Measurements from ENCODE around the gene OSBPL1A.
A peak's percentile ranks its signal among the peaks of the same experiment; 100 is the strongest.
"Not testable (repeated sequence)": the region's sequence is repeated elsewhere in the genome, so short reads cannot be mapped to it uniquely, and the experiment has no call there.

Gene OSBPL1A

DNA sequence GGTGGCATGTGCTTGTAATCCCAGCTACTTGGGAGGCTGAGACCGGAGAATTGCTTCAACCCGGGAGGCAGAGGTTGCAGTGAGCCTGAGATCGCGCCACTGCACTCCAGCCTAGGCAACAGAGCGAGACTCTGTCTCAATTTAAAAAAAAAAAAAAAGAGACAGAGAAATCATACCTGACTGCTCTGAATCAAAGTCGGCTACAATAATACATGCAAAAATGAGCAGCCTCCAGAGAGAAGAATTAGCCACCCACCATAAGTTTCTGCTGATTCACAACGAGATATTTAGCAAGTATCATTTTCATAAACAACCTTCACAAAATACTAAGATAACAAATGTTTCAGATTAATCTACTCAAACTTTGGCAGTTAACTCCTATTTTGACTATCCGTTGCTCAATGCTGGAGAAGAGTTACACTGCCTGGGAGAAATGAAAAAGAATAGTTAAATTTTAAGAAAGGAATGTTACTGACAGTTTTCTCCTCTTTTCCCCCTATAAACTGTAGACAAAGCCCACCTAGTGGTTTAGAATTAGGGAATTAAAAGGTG is 1.5 kb downstream of the OSBPL1A start:
- no peak for DNase-seq

DNA sequence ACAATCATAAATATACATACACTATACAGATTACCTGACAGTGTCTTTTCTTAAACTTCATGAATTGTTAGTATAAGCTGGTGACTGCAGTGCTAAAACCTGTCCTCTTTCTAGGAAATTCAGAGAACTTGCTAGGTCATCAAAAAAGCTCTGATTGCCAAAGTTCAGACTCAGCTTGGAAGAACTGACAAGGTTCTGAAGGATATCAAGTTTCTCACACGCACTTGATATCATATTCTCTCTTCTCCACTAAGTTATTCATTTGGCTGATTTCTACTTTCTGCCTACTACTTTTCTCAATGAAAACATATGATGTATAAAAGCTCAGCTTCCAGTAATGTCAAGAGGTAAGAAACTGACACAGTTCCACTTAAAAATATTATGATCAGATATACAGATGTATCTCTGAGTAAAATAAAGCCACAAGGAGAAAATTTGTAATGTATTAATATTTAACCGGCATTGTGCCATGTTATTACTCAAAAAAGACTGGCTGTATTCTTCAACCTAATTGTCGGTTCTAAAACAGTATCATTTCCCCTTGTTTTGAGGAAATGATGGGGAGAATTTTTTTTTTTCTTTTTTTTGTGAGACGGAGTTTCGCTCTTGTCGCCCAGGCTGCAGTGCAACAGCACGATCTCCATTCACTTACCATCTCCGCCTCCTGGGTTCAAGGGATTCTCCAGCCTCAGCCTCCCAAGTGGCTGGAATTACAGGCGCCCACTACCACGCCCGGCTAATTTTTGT is 2.4 kb downstream of the OSBPL1A start:
- no peak for DNase-seq

DNA sequence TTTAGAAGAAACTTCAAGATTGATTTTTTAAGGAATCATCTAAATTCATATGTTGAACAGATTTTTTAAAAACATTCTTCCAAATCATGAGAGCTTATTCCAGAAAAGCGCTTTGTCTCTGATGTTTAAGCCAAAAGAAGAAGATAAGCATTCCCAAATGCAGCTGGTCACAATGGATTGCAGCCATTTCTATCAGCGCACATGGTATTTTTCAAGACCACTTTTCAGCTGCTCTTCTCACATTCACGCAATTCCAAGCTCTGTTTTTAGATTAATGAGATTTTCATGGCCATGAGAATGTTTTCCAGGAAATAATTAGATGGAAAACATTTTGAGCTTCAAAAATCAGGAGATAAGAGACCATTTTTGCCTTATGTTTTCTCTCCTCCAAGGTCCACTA is 8.7 kb downstream of the OSBPL1A start:
- no peak for DNase-seq

DNA sequence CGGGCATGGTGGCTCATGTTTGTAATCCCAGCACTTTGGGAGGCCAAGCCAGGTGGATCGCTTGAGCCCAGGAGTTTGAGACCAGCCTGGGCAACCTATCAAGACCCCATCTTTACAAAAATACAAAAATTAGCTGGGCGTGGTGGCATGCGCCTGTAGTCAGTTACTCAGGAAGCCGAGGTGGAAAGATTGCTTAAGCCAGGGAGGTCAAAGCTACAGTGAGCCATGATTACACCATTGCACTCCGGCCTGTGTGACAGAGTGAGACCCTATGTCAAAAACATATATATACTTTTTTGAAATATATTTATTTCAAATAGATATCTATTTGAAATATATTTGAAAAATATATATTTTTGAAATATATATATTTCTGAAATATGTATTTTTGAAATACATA is 10.9 kb downstream of the OSBPL1A start:
- DNase-seq, result no peak

DNA sequence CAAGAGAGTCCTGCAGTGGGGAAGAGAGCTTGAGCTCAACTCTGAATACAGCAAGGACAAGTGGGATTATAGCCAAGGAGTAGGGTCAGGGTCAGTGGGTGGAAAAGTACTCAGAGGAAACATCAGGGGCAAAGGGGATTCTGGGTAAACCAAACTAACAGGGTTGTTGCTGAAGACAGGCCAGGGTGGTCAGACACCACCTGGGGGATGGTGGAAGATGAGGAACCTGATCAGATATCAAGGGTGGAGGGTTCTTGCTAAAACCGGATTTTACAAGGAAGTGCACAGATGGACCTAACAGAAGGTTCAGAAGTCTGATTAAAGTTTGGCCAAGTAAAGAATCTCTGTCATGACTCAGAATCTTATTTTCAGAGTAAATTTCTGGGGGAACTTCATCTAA is 16.5 kb downstream of the OSBPL1A start:
- no peak for DNase-seq

DNA sequence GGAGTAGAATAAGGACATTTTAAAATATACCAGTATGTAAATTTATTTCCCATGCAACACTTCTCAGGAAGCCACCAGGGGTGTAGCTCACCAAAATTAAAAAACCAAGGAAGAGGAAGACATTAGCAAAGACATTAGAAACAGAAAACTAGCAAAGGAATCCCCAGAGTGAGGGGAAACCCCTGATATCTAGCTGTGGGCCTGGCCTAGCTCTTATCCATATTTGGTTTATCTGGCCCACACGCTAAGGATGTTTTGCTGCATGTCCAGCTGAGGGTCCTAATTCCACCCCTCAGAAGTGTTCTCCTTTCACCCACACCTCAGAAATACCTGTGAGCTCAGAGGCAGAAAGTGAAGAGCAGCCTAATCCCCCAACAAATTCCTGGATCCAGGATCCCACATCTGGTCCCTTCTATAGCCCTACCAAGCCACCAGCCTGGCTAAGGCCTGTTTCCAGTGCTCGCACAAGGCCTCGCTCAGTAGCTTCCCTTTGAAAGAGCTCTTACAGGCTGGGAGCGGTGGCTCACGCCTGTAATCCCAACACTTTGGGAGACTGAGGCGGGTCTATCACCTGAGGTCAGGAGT is 17.4 kb downstream of the OSBPL1A start:
- no peak for DNase-seq

DNA sequence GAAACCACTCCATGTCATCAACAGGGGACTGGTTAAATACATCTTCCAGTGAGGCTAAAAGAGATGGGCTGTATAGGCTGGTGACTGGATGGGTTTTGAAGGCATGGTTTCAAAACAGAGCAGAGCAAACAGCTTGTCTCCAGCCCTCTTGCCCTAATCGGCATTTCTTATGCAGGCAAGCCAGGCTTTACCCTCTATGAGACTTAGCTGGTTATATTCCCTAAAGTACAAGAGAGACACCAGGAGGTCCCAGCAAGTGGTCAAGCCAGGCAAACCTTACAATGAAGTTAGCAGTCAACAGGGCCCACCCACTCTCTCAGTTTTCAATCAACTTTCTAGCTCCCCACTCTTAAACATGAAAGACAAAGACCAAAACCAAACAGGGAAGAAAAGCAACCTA is 19.0 kb downstream of the OSBPL1A start:
- no peak for DNase-seq

DNA sequence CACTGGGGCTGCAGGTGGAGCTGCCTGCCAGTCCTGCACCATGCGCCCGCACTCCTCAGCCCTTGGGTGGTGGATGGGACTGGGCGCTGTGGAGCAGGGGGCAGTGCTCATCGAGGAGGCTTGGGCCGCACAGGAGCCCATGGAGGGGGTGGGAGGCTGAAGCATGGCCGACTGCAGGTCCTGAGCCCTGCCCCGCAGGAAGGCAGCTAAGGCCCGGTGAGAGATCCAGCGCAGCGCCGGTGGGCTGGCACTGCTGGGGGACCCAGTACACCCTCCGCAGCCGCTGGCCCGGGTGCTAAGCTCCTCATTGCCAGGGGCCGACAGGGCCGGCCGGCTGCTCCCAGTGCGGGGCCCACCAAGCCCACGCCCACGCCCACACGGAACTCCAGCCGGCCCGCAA is 21.1 kb downstream of the OSBPL1A start:
- DNase-seq, result not testable (repeated sequence)

DNA sequence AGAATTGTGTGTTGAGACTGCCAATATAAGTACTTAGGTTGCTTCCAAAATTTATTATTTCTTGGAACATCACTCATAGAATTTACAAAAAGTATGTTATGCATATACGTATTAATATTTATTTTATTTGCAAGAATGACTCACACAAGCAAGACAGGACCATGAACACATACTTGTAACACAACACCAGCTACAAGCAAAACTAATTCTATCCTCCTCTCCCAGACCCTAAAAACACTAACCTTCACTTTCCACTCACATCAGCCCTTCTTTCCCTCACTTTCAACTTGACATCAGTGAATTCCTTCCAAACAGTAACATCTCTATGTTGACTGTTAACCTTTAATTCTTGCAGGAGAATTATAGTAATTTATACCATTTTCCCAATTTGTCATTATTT is 24.3 kb downstream of the OSBPL1A start:
- no peak for DNase-seq

DNA sequence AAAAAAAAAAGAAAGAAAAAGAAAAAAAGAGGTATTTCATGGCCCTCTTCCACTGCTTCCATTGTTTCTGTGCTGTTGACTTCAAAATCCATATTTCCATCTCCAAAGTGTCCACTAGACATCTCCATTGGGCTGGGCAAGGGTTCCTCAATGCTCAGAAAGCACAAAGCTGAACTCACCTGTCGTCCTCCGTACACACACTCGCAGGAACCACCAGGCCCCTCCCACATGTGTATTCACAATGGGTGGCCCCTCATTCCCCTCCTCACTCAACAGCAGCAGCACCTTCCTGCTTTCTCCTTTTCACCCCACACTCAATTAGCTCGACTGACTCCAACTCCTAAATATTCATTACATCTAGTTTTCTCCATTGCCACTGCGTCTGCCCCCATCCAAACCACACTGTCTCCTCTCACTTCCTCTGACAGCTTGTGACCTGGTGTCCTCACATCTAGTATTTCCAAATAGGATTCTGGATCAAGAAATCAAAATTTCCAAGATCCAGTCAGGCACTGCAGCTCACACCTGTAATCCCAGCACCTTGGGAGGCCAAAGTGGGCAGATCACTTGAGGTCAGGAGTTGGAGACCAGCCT is 25.2 kb downstream of the OSBPL1A start:
- no peak for DNase-seq

DNA sequence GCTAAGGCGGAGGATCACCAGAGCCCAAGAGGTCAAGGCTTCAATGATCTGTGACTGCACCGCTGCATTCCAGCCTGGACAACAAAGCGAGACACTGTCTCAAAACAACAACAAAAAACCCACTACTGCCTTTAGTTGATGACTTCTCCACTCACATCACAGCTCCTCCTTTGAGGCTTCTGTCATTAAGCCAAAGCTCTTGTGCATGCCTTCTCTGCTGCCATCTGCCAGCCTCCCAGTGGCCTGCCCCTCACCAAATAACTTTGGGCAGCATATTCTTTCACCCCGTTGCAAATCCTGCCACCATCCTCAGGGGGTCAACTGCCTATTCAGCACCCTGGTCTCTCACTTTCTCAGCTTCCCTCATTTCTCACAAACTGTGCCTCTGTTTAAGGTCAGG is 27.5 kb downstream of the OSBPL1A start:
- no peak for DNase-seq

DNA sequence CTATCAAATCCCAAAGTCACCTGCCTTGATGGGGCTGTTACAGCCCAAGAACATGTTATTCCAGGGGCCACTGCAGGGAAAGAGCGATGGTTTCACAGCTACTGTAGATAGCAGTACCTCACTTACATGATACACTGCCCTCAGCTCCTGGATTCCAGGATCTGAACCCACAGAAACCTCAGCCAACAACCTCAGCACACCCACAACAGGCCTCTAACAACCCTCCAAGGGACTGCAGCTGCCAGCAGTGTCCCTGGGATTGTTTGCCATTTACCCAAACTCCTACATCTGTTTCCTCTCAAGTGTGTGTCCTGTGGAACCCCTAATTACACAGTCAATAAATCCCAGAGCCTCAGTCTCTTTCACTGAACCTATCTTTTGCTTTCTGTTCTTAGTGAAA is 28.2 kb downstream of the OSBPL1A start:
- no peak for DNase-seq

DNA sequence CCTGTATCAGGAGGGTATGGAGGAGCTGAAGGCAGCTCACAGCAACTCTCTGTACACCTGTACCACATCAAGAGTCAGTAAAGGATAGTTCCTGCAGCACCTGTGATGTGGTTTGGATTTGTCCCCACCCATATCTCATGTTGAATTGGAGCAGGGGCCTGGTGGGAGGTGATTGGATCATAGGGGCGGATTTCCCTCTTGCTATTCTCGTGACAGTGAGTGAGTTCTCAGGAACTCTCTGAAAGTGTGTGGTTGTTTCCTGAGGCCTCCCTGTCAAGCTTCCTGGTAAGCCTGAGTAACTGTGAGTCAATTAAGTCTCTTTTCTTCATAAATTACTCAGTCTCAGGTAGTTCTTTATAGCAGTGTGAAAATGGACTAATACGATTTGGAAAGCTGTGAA is 28.9 kb downstream of the OSBPL1A start:
- DNase-seq, result no peak

DNA sequence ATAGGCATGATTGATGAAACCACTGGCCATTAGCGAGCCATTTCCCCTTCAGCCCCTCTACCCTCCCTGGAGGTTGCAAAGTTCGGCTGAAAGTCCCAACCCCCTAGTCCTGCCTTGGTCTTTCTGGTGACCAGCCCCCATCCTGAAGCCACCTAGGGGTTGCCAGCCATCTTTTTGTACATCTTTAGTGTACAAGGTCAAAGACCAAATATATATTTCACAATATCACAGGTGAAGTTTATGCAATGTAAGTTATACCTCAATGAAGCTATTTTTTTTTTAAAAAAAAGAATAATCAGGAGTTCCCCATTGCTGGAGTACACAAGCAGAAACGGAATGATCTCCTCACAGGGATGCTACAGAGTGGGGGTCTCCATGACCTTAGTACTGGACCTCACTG is 31.3 kb downstream of the OSBPL1A start:
- no peak for DNase-seq

DNA sequence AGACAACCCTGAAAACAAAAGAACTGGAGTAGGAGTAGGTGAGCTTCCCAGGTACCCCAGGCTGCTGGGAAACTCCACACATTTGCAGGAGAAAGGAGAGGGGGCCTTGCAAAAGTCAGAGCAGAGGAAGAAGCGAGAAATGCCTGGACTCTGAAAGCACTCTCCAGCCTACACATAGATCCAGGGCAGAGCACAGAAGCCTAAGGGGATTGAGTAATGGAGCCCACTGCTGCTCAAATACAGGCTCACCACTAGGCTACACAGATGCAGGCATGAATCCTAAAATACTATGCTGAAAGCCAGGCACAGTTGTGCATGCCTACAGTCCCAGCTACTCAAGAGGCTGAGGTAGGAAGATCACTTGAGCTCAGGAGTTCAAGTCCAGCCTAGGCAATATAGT is 33.4 kb downstream of the OSBPL1A start:
- no peak for DNase-seq

DNA sequence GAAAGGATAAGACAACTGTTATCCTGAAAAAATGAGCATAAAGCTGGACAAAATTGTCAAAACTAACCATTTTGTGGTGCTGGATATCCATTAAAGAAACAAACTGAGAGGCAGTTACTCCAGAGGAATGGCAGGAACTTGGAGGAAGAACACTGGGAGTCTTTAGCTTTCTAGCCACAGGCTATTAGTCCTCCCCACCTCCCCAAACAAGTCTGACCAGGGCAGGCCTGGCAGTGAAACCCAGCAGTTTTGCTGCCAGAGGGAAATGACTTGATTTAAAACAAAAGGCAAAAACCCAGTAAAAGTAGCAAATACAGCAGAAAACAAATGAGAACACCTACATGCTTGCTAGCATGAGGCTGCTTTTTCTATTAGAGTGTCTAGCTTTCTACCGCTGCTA is 34.9 kb downstream of the OSBPL1A start:
- no peak for DNase-seq

DNA sequence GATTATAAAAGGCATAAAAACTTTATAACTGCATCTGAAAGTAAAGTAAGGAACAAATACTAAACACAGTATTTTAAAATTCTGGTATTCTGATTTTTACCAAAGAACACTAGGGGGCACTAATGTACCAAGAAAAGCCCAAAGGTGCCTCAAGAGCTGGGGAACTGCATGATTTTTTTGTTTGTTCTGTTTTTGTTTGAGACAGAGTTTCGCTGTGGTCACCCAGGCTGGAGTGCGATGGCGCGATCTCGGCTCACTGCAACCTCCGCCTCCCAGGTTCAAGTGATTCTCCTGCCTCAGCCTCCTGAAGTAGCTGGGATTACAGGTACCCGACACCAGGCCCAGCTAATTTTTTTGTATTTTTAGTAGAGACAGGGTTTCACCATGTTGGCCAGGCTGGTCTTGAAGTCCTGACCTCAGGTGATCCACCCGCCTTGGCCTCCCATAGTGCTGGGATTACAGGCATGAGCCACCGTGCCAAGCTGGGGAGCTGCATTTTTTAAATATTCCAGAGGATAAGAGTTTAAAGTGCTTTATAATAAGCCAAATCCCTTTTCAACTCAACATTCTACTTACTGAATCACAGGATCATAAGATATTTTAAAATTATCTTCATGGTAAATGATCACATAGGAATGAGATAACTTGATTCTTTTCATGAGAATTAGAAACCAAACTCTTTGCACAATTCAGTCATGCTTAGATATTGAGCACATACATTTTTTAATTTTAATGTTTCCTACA is 37.7 kb downstream of the OSBPL1A start:
- DNase-seq, result peak; percentile 49

DNA sequence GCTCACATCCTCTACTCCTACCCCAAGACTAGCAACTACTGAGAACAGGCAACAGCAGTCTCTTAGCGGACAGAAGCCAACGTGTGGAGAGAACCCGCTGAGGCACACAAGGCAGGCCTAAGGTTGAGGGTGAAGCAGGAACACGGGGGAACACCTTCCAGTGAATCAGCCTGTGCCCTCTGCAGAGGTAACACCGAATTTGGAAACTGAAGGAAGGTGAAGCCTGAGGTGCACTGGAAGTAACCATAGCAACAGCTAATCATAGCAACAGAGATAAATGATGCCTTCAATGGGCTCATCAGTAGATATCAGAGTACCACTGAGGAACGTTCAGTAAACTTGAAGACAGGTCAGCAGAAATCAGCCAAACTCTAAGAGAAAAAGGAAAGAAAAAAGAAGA is 43.3 kb downstream of the OSBPL1A start:
- no peak for DNase-seq

DNA sequence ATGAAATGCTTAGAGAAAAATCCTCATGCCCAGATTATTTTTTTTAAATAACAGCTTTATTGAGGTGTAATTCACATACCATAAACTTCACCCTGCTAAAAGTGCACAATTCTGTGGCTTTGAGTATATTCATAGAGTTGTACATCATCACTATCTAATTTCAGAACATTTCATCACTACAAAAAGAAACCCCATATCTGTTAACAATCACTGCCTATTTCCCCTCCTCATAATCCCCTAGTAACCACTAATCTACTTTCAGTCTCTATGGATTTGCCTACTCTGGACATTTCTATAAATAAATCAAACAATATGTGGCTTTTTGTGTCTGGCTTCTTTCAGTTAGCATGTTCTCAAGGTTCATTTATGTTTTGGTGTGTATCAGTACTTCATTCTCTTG is 51.4 kb downstream of the OSBPL1A start:
- DNase-seq, result no peak

DNA sequence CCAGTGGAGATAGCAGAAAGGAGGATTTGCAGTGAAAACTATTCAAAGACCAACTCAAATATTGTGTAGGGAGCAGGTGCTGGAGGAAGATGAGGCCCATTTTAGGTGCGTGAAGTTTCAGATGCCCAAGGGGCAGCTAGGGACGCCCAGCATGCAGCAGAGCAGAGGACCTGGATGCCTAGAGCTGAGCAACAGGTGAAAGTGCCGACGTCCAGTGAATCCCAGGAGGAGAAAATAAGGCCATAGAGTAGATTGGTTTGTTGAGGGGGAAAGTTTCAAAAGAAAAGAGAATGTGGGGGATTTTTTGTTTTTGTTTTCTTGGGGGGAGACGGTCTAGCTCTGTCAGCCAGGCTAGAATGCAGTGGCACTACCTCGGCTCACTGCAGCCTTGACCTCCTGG is 53.1 kb downstream of the OSBPL1A start:
- DNase-seq, result no peak

DNA sequence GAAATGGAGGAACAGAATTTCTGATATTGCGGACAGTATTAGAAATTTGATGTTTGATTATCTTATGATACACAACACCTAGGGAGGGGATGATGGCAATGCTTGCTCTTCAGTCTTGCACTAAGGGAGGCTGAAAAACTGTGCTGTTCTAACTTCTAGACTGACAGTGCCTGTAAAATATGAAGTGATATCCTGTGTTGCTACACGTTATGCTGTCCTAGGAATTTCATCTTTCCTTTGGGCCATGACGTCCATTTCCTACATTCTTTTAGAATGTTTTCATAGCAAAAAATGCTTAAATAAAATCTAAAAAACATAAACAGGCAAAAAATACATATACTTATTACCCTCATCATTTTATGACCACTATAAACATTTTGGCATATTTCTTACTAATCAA is 55.3 kb downstream of the OSBPL1A start:
- no peak for DNase-seq

DNA sequence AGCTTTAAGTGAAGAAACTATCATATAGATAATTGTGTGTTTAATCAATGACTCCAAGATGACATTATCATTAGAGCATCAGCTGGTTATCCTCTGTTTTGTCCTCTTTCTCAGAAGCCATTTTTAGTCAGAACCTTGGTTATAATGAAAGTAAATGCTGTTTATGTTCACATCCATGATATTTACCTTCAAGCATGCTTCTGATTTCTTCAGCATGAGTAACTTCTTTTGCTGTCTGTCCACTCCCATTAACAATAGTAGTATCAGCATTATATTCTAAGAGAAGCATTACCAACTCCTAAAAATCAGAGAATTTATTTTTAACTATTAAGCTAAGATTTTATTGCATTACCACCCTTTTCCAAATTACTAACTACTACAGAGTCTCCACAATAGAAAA is 56.3 kb downstream of the OSBPL1A start:
- no peak for DNase-seq

DNA sequence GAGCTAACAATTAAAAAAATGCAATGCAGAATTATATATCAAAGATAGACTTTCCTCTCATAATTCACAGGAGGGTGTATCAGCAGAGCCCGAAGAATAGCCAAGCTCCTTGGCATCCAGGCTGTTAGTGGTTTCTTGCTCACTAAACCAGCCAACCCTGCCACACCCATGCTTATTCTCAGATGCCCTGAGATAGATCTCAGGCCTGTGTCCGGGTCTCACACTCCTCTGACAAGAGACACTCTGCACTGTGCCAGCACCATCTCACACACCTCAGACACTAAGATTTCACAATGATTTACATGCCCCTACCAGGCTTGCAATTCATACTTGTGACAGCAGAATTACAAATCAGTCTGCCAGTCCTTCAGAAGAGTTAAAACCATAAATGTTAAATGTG is 64.5 kb downstream of the OSBPL1A start:
- no peak for DNase-seq

DNA sequence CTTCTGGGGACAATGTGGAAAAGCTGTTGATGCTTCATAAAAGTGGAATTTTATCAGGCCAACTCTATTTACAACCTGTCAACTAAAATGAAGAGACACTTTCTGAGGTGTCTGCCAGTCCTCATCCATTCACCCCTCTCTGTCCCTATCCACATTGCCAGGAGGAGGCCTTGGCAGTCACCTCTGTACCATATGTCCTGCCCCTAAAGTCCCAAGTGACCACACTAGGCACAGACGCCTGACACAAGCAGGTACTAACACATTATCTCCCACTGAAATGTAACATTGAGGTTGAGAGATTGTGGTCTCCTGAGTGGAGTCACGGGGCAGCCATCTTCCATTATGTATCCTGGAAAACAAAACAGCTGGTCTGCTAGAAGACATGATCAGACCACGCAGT is 71.4 kb downstream of the OSBPL1A start:
- DNase-seq, result no peak
